CD4-positive, alpha-beta T cell treated with Interleukin-4 for 4 hours (primary cell): Measurements from ENCODE around the gene CNDP2.

ENCODE experiments used
- DNase-seq: peaks from one replicate; pipeline ENCODE4 v3.0.0-alpha.2; 2020

The CNDP2 gene

DNA sequence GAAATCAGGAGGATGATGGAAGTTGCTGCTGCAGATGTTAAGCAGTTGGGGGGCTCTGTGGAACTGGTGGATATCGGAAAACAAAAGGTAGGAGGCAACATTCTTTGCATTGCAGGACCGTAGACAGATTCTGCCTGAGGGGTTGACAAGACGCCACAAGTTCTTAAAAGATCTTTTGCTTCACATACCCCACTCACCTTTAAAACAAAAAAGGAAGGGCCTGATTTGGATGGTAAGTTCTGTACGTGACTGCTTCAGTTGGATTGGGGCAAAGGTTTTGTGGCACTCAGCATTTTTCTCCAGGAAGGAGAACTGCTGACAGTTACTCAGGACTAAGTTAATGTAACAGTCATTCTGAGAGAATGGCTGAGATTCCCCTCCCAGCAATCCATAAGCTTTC is 5.2 kb downstream of the CNDP2 start:
- DNase-seq = no peak

DNA sequence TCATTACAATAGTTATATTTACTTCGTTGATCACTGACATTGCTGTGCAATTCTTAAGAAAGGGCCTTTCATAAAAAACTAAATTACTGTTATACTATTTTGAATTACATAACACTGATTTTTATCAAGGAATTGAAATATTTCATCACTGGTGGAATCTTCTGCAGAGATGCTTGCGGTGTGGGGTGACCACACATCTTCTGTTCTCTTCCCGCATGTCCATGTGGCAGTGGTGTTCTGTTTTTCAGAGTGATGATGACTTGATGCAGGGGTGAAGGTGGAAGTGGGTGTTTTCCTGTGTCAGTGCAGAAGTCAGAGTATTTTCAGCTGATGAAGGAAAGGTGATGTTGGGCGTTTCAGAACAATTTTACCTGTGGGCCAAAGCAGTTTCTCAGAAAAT is 7.0 kb downstream of the CNDP2 start:
- no peak for DNase-seq

DNA sequence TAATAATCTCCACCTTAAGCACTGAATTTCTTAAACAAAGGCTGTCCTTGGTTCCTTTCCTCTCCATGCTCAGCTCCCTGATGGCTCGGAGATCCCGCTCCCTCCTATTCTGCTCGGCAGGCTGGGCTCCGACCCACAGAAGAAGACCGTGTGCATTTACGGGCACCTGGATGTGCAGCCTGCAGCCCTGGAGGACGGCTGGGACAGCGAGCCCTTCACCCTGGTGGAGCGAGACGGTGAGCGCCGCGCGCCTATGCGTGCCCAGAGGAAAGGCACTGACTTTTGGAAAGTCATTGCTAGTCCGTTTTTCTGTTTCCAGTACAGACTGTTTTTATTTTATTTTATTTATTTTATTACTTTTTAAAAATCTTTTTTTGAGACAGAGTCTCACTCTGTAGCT is 9.6 kb downstream of the CNDP2 start:
- DNase-seq = no peak

GRCh38 chr18:74506448-74507084 is 10.4 kb downstream of the CNDP2 start:
- no peak for DNase-seq

DNA sequence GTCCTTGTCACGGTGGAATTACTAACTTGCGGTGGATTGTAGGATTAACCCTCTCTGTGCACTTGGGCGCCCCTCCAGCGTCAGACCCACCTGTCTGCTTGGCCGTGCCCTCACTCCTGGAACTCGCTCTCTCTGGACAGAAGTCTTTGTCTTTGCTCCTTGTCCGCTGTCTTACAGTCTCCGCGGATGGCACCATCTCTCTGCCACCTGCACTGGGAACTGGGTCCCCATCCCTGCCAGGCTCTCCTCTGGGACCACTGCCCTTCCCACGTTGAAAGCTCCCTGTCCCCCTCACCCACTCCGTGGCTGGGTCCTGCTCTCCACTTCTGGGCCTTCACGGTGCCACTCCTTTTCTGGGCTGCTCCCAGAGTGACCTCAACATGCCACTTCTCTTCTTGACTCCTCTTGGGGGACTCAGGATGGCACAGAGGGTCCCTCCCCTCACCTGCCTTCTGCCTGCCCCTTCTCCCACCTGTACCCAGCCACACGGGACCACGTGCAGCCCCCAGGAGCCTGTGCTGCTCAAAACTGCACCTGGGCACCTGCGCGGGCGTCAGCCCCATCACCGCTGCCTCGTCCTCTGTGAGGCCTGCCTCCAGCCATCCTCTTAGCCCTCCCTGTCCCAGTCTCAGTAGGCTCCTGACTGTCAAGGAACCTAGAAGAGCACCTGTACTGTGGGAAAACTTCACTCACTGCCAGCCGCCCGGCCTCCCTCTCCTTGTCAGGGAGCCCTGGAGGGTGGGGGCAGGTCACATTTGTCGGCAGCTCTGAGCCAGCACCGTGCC is 11.1 kb downstream of the CNDP2 start:
- no peak for DNase-seq

DNA sequence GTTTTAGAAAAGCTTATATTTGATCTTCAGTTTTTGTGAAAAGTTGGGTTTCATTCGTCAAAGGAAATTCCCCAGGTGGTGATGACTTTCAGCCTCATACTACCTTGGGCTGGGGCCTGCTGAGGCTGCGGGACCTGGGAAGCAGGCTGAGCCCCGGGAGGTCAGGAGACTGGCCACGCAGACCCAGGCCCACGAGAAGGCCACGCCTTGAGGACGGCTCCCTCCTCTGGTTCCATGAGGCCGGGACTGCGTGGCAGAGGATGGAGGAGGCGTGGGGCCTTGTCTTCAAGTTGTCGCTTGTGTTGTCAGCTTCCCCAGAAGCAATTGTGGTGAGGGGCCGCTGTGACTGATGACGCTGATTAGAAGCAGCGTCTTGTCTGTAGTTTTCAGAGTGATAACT is 11.8 kb downstream of the CNDP2 start:
- no peak for DNase-seq

DNA sequence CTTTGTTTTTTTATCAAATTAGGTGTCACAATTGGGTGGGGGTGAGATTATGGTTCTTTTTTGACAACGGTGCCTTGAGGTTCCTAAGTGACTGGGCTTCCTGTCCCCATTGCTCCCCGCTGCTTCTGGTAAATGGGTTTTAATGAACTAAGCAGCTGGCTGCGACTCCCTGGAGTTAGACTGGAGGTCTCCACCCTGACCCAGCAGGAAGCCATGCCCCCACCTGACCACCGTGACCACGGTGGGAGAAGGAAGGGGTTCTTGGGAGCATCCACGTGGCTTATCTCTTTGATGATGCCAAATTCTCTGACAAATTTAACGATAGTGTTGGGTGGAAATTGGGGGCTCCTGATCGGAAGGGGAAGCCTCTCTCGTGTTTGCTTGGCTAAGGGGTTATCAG is 12.2 kb downstream of the CNDP2 start:
- DNase-seq = no peak

GRCh38 chr18:74508821-74509225 is 12.7 kb downstream of the CNDP2 start:
- no peak for DNase-seq

GRCh38 chr18:74509856-74510769 is 13.9 kb downstream of the CNDP2 start:
- no peak for DNase-seq

DNA sequence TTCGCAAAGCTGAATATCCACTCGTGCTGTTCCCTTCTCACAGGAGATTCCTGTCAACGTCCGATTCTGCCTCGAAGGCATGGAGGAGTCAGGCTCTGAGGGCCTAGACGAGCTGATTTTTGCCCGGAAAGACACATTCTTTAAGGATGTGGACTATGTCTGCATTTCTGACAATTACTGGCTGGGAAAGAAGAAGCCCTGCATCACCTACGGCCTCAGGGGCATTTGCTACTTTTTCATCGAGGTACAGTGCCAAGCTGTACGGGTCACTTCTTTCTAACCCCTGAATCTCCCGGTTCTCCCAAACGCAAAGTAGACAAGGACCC is 14.6 kb downstream of the CNDP2 start:
- DNase-seq = no peak

DNA sequence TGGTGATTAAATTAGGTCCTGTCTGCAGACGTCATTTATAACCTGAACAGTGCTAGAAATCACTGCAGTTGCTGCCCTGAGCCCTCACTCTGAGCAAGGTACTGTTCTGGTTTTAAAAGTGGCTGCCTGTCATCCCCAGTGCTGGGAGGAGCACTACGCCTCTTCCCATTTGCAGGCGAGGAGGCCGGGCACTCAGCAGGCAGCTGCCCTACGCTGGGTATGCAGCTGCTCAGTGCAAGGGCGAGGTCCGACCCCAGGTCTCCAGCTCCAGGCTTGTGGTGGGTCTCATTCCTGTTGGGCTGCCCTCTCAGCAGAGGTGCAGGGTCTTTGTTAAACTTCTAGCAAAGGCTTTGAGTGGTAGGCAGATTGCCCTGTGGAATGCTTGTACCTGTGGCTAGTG is 15.7 kb downstream of the CNDP2 start:
- DNase-seq = no peak

DNA sequence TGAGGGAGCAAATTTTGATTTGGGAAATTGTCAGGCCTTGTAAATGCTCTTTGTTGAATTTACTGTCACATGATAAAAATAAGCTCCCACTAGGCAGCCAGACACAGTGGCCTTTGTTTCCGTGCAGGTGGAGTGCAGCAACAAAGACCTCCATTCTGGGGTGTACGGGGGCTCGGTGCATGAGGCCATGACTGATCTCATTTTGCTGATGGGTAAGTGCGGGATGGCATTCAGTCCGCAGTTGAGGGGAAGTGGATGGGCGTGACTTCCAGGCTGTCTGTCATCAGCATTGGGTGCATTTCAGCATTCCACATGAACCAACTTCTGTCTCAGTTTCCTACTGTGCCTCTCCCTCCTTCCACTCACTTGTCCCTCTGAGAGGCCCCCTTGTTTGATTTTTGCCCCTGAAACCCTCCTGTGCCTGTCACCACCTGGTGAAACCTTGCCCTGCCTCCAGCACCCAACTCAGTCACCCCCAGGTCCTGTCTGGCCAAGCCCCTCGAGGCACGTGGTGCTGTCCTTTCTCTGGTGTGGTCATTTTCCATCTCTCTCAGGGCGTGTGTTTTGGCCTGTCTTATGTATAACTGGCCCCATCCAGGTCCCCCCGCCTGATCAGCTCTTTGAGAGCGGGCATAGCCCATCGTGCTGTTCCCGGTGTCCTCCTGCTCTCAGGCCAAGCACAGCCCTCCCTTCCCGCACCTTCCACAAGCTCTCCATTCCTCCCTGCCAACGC is 16.3 kb downstream of the CNDP2 start:
- DNase-seq = no peak

- no peak for DNase-seq
These were observed 17.2 kb downstream of the CNDP2 start for GRCh38 chr18:74513149-74513882.

DNA sequence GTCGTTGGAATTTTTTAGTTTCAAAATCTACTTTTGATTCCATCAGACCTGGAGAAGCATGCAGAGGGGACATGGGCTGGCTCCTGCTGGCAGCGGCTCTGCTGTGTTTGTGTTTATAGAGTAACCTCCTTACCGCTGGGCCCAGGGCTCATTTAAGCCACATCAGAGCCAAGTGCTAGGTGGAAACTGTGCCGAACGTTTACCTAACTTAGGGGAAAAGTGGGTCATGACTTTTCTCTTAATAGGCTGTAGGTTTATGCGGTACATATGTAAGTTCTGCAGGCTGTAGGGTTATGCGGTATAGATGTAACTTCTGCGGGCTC is 17.7 kb downstream of the CNDP2 start:
- DNase-seq = no peak

DNA sequence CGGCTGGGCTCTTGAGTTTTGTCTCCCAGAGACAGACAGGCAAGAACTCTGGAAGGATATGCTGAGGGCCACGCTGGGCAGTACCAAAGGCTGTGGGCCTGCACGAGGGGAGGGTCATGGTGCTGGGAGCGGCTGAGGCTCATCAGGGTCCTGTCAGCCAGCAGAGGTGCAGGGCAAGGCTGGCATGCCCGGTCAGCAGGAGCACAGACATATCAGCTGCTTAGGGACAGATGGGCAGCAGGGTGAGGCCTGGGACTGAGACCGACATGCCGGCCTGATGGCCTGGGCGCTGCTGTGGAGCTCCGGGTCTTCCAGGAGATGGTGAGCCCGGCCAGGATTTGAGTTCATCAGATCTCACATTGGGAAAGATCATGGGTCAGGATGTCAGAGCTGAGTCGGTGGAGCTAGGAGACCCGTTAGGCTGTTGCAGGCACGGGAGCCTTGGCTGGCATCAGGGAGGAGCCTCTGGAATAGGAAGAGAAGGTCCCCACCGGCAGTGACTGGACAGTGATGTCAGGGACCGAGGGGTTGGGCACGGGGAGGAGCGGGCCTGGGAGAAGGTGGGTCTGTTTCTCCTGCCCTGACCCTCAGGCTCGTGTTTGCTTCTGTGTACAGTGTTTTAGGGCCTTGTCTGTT is 18.8 kb downstream of the CNDP2 start:
- no peak for DNase-seq

DNA sequence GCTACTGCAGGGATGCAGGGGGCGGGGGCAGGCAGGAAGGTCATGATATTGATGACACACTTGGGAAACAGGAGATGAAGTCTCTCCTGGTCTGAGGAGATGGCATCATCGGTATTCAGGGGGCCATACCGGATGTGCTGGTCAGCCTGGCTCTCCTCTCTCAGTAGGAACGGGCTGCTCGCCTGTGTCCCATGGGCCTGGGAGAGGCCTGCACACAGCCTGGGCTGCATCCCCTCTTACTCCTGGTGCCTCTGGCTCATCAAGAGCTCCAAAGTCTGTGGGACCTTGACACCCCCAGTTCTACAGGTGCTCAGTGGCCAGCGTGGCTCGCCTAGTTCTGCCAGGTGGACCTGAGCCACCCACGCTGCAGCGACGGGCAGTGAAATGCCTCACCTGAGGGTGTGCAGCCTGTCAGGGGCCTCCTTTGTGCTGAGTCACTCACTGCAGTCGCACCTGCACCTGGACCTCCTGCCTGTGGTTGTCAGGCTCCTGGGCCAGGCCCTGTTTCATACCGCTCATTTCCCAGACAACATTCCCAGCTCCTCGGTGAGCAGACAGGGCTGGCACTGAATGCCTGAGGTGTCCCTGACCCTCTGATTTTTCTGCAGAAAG is 19.6 kb downstream of the CNDP2 start:
- DNase-seq = no peak

DNA sequence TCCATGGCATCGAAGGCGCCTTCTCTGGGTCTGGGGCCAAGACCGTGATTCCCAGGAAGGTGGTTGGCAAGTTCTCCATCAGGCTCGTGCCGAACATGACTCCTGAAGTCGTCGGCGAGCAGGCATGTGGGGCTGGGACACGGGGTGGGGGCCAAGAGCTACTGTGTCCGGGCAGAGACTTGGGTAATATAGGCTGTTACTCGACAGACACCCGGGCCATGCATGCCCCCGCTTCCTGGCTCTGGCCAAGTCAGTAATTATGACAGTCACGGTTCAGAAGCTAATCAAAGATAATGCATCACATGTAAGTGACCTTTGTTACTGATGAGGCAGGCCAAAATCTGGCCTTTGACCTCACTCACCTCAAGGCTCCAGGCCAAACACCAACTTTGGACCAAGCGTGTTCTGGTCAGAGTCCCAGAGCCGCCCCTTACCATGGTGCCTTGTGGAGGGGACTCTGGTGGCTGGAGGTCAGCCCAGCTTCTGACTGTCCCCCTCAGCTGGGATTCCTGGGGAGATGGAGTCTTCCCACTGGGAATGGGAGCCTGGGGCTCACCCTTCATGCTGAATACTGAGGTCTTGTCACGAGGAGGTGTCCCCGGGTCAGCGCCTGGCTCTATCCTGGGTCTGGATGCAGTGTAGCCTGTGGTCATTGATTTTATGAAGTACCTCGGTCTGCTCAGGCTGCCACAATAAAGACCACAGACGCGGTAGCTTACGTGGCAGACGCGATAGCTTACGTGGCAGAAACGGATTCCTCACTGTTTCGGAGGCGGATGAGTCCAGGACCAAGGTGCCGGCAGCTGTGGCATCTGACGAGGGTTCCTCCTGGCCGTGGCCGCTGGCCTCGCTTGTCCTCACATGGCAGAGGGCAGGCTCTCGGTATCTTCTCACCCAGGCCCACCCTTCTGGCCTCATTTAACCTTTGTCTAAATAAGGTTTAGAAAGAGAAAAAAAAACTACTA is 20.4 kb downstream of the CNDP2 start:
- DNase-seq = no peak

GRCh38 chr18:74517236-74517630 is 21.1 kb downstream of the CNDP2 start:
- DNase-seq = no peak

DNA sequence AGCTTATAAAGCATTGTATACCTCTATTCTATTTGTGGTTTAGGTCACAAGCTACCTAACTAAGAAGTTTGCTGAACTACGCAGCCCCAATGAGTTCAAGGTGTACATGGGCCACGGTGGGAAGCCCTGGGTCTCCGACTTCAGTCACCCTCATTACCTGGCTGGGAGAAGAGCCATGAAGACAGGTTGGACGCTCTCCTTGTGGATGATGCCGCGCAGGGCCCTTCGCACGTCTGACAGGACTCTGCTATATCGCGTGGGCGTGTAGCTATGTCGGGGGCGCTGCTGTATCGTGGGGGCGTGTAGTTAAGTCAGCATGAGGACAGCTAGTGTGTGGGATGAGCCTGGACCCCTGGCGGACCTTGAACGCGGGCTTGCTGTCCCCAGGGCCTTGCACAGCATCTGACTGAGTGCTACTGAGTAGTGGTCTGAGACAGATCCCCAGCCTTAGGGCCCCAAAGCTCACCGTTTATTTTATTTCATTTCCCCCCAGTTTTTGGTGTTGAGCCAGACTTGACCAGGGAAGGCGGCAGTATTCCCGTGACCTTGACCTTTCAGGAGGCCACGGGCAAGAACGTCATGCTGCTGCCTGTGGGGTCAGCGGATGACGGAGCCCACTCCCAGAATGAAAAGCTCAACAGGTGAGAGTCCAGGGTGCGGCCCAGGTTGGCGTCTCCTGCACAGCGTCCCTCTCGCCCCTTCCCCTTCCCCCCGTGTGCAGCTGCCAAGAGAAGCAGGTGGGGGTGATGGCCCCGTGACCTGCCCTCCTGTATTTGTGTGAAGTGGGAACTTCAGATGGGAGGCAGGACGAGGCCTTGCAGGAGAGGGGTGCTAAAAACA is 22.5 kb downstream of the CNDP2 start:
- no peak for DNase-seq
